Activated naive CD4-positive, alpha-beta T cell treated with anti-CD3 and anti-CD28 coated beads, Interleukin-2, amount 10 ng/mL, durations not matched to agents 7 days and 5 days (primary cell): ENCODE results near the gene EFCAB11.

ENCODE experiments used
- CTCF ChIA-PET: fragments of 350-600 bp; sonication (Branson Sonifier 250); formaldehyde crosslinking; loops from one replicate; lab custom pipeline; 2021; ENCODE audit warnings: antibody characterized with exemption; lab: Charles Lee
- DNase-seq: peaks from one replicate; pipeline ENCODE4 v3.0.0-alpha.2; 2020
- H3K27ac Mint-ChIP-seq: one replicate; pipeline ENCODE4 v1.8.0; 2021; ENCODE audit warnings: mild to moderate bottlenecking, moderate library complexity, mixed read lengths
- H3K27me3 Mint-ChIP-seq: one replicate; pipeline ENCODE4 v1.8.0; 2021; ENCODE audit warnings: mild to moderate bottlenecking, mixed read lengths
- H3K36me3 Mint-ChIP-seq: one replicate; pipeline ENCODE4 v1.8.0; 2021; ENCODE audit warnings: mixed read lengths
- H3K4me1 Mint-ChIP-seq: one replicate; pipeline ENCODE4 v1.8.0; 2021; ENCODE audit warnings: mixed read lengths
- H3K4me3 Mint-ChIP-seq: one replicate; pipeline ENCODE4 v1.8.0; 2021; ENCODE audit warnings: mild to moderate bottlenecking, moderate library complexity, mixed read lengths
- H3K9me3 Mint-ChIP-seq: one replicate; pipeline ENCODE4 v1.8.0; 2021; ENCODE audit warnings: mixed read lengths

EFCAB11 gene

DNA sequence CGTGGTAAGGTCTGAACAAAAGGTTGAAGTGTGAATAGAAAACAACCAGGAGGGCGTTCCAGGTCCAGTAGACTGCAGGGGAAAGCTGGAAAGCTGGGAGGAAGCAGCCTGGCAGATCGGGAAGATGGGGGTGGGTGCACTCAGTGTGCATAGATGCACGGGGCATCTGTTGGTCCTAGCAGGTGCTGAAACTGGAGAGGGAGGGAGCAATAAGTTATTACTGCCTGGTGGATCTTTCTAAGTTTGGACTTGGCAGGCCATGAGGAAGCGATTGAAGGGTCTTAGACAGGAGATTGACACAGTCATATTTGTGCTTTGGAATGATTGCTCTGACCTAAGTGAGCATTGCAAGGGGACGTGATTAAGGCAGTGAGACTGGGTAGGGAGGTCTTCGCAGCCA lies 194.4 kb downstream of the EFCAB11 start:
- peaks cover 8% of the 10 kb centered on the region for H3K9me3 Mint-ChIP-seq
- no peak for DNase-seq
- CTCF ChIA-PET = no interaction called here
- H3K36me3 Mint-ChIP-seq = peaks cover 2% of the 10 kb centered on the region
- H3K27ac Mint-ChIP-seq = no peak overlapping the region
- H3K4me1 Mint-ChIP-seq = peaks cover 8% of the 10 kb centered on the region
- no peak overlapping the region for H3K4me3 Mint-ChIP-seq
- no peaks in the 10 kb centered on the region for H3K27me3 Mint-ChIP-seq

DNA sequence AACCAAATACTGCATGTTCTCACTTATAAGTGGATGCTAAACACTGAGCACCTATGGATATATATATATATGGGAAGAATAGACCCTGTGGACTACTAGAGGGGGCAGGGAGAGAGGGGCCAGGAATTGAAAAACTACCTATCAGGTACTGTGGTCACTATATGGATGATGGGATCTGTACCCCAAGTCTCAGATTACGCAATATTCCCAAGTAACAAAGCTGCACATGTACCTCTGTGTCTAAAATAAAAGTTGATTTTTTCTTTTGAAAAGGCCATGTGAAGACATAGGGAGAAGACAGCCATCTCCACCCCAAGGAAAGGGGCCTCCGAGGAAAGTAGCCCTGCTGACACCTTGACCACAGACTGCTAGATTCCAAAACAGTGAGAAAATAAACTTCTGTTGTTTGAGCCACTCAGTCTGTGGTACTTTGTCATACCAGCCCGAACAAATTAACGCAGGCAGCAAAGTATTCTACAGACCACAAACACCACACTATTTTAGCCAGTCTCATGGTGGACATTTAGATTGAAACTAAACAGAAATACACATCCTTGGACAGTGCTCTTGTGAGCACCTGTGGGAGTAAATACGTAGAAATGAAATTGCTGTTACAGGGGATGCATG lies 197.1 kb downstream of the EFCAB11 start:
- Mint-ChIP-seq H3K27me3 (no peaks in the 10 kb centered on the region), H3K9me3 (peaks cover 20% of the 10 kb centered on the region), H3K36me3 (peaks cover 2% of the 10 kb centered on the region), H3K4me3 (no peak overlapping the region), H3K27ac (no peak overlapping the region), H3K4me1 (peaks cover 5% of the 10 kb centered on the region)
- DNase-seq = no peak
- CTCF ChIA-PET = no interaction called here

DNA sequence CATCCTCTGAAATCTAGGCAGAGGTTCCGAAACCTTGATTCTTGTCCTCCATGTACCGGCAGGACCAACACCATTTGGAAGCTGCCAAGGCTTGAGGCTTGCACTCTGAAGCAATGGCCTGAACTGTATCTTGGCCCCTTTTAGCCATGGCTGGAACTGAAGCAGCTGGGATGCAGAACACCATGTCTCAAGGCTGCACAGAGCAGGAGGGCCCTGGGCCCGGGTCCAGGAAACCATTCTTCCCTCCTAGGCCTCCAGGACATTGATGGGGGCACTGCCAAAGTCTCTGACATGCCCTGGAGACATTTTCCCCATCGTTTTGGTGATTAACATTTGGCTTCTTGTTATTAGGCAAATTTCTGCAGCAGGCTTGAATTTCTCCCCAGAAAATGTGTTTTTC lies 198.7 kb downstream of the EFCAB11 start:
- Mint-ChIP-seq H3K36me3 (peaks cover 2% of the 10 kb centered on the region), H3K27me3 (no peaks in the 10 kb centered on the region), H3K27ac (no peak overlapping the region), H3K4me1 (peaks cover 15% of the 10 kb centered on the region), H3K9me3 (peaks cover 20% of the 10 kb centered on the region), H3K4me3 (no peak overlapping the region)
- DNase-seq = no peak
- CTCF ChIA-PET = no interaction called here

DNA sequence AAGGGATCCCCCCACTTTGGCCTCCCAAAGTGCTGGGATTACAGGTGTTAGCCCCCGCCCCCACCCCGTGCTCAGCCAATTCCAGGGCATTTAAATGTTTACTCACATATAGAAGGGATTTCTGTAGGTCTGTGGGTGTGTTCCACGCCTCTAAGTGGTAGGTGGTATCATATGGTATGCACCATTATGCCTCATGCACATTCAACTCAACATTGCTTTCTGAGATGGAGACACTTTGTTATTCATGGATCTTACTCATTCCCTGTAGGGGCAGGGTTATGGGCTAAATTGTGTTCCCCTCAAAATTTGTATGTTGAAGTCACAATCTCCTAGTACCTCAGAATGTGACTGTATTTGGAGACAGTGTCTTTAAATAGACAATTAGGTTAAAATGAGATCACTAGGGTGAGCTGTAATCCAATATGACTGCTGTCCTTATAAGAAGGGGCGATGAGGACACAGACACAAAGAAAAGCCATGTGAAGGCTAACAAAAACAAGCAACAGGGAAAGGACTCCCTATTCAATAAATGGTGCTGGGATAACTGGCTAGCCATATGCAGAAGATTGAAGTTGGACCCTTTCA lies 200.6 kb downstream of the EFCAB11 start:
- Mint-ChIP-seq H3K27ac (no peak overlapping the region), H3K9me3 (peaks cover 21% of the 10 kb centered on the region), H3K4me3 (no peak overlapping the region), H3K27me3 (no peaks in the 10 kb centered on the region), H3K4me1 (peaks cover 21% of the 10 kb centered on the region), H3K36me3 (peaks cover 2% of the 10 kb centered on the region)
- CTCF ChIA-PET = no interaction called here
- no peak for DNase-seq

DNA sequence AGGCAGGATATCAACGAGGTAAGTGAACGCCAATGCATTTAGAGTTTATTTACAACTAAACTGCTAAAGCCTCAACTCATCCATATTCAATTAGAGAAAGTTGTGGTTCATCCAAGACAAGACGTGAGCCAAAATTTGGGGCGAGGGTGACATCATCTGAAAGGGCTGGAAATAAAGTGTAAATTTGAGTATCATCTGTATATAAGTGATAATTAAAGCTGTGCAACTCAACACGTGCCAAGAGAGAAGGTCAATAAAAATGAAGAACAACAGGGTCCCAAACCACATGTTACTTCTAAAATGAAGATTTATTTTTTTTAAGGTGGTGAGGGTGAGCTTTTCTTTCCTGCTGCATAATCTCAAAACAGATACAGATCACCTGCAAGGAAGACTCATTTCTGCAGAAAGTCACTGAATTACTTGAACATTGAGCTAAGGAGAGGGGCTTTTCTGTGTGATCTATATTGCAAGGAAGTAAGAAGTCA lies 203.6 kb downstream of the EFCAB11 start:
- H3K27me3 Mint-ChIP-seq = no peaks in the 10 kb centered on the region
- no peak overlapping the region for H3K27ac Mint-ChIP-seq
- CTCF ChIA-PET = interaction anchor here (0.7 kb wide), 1 partner anchor 14 kb away, joined by 3 read pairs; no protein-coding TSS in a partner anchor
- H3K9me3 Mint-ChIP-seq = peaks cover 26% of the 10 kb centered on the region
- H3K4me1 Mint-ChIP-seq = peaks cover 17% of the 10 kb centered on the region
- H3K4me3 Mint-ChIP-seq = no peak overlapping the region
- peaks cover 4% of the 10 kb centered on the region for H3K36me3 Mint-ChIP-seq
- no peak for DNase-seq

DNA sequence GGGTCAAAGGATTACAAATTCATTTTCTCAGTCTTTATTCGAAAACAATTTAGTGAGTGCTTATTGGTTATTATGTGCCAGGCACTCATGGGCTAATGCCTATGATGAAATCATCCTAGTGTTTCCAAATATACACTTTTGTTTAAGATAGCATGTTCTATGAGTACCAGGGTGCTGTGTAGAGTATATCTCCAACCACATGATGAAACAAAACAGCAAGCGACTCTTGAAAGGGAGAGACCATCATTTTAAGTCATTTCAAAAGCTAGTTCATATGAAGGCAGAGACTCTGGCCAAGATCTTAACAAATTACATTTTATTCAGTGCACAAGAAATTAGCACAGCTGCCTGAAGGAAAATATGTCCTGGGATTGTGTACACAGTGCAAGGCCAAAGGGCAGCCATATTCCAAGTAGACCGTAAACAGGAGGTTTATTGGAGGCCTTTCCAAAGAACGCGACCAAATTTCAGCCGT lies 204.2 kb downstream of the EFCAB11 start:
- Mint-ChIP-seq H3K27ac (no peak overlapping the region), H3K4me1 (peaks cover 17% of the 10 kb centered on the region), H3K4me3 (no peak overlapping the region), H3K27me3 (no peaks in the 10 kb centered on the region), H3K36me3 (peaks cover 4% of the 10 kb centered on the region), H3K9me3 (peaks cover 30% of the 10 kb centered on the region)
- no peak for DNase-seq
- CTCF ChIA-PET = no interaction called here

DNA sequence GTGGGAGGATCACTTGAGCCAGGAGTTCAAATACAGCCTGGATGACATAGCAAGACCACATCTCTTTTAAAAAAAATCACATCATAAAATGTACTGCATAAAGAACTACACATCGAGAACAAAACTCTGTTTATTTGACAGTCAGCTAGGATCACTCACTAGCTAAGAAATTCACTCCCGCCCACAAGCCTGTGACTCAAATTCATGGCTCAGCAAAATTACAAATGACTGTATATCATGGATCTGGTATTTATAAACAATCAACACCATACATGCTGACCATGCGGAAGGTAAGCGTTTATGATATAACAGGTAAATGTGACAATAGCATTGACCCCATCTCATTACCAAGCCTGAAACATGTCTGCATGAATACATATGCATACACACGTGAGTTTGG lies 206.5 kb downstream of the EFCAB11 start:
- no peak for DNase-seq
- H3K4me3 Mint-ChIP-seq = no peak overlapping the region
- H3K36me3 Mint-ChIP-seq = peaks cover 13% of the 10 kb centered on the region
- no peak overlapping the region for H3K27ac Mint-ChIP-seq
- H3K4me1 Mint-ChIP-seq = peaks cover 17% of the 10 kb centered on the region
- peaks cover 27% of the 10 kb centered on the region for H3K9me3 Mint-ChIP-seq
- CTCF ChIA-PET = no interaction called here
- H3K27me3 Mint-ChIP-seq = no peaks in the 10 kb centered on the region

DNA sequence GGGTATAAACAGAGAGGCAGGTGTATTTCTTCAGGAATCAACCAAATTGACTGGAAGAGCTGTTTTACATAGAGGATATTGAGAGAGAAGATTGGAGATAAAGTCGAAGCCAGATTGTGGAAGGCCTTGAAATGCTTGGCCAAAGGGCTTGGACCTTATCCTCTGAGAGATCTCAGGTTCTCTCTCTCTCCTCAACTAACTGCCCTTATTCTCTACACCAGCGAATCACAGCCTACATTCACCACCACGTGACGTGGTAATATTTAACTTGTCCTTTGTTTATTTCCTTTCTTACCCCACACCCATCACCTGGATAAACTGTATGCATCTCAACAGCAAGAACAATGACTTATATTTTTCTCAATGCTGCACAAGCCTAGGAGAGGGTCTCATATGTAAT lies 207.4 kb downstream of the EFCAB11 start:
- Mint-ChIP-seq H3K4me3 (no peak overlapping the region), H3K27me3 (no peaks in the 10 kb centered on the region), H3K9me3 (peaks cover 28% of the 10 kb centered on the region), H3K36me3 (peaks cover 13% of the 10 kb centered on the region), H3K4me1 (peaks cover 17% of the 10 kb centered on the region), H3K27ac (no peak overlapping the region)
- DNase-seq = no peak
- CTCF ChIA-PET = no interaction called here

DNA sequence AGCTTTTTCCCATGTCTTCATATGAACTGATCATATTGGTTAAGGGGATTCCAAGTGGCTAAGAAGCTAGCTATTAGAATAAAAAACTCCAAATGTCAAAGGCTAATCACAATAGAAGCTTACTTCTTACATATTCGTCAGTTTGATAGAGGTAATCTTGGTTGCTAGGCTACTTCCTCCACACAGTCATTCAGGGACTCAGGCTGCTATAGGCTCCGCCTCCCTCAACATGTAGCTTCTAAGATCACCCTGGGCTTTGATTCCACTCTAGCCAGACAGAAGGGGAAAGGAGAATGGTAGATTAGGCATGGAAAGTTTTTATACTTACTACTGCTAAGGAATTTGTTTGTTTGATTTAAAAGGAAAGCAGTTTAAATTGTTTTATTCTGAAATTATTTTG lies 207.9 kb downstream of the EFCAB11 start:
- CTCF ChIA-PET = interaction anchor here (1.3 kb wide), 1 partner anchor 26 kb away, joined by 3 read pairs; no protein-coding TSS in a partner anchor
- H3K27me3 Mint-ChIP-seq = no peaks in the 10 kb centered on the region
- no peak for DNase-seq
- no peak overlapping the region for H3K4me3 Mint-ChIP-seq
- peaks cover 32% of the 10 kb centered on the region for H3K9me3 Mint-ChIP-seq
- no peak overlapping the region for H3K27ac Mint-ChIP-seq
- peaks cover 15% of the 10 kb centered on the region for H3K4me1 Mint-ChIP-seq
- H3K36me3 Mint-ChIP-seq = peaks cover 13% of the 10 kb centered on the region

DNA sequence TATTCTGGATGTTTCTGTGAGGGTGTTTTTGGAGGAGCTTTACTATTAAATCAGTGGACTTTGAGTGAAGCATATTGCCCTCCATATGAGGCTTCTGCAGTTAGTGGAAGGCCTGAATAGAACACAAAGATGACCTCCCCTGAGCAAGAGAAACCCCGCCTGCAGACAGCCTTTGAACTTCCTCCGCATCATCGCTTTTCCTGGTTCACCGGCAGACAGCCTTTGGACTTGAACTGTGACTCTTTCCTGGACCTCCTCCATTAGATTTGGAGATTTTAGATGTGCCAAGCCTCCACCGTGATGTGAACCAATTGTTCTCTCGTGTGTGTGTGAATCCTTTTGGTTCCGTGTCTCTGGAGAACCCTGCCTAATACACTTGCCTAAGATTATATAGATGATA lies 208.4 kb downstream of the EFCAB11 start:
- Mint-ChIP-seq H3K9me3 (peaks cover 34% of the 10 kb centered on the region), H3K27me3 (no peaks in the 10 kb centered on the region), H3K36me3 (peaks cover 13% of the 10 kb centered on the region), H3K27ac (no peak overlapping the region), H3K4me1 (peaks cover 10% of the 10 kb centered on the region), H3K4me3 (no peak overlapping the region)
- CTCF ChIA-PET = interaction anchor here (1.3 kb wide), 1 partner anchor 26 kb away, joined by 3 read pairs; no protein-coding TSS in a partner anchor
- no peak for DNase-seq
